ENCODE data around the gene GSK3A. TPM values are rescaled to one million over a fixed set of nuclear protein-coding genes. Genes with fewer than 3 reads are reported as not detected.
A peak's percentile ranks its signal among the peaks of the same experiment; 100 is the strongest.

Gene GSK3A
- total and polyA plus RNA-seq, 2 of the 4 experiments (the other 2 are of a cell fraction): 8.1 to 43.3 TPM

GRCh38 chr19:42284591-42285341 is 42.4 kb upstream of the GSK3A start (continued):
- no peak for TF ChIP-seq CEBPB (IDR thresholded peaks at IDR 0.05; ENCODE audit: low read depth, low read length)

- Histone ChIP-seq H4K91ac (ENCODE audit: insufficient read depth, low read depth, low read length) (no peak overlapping the region), H3K4ac (ENCODE audit: low read depth, low read length) (0 out of 2 replicates have a peak overlapping the region, but pooled peaks have one; percentile 7), H4K20me1 (ENCODE audit: insufficient read depth, low read length) (peaks cover 45% of the 10 kb centered on the region), H2AK9ac (replicated peaks; ENCODE audit: low read depth, low read length, poor library complexity) (peak overlapping the region; percentile 94), H2BK120ac (ENCODE audit: low read depth, low read length) (no peak overlapping the region), H3K4me3 (ENCODE audit: insufficient read depth, low read depth, low read length) (peak overlapping the region; percentile 89), H2BK15ac (ENCODE audit: low read depth, low read length) (no peak overlapping the region), H2AFZ (replicated peaks; ENCODE audit: low read length, poor library complexity) (peak overlapping the region; percentile 88), H3K27me3 (ENCODE audit: control insufficient read depth, insufficient read depth, low read length) (no peaks in the 10 kb centered on the region), H2BK20ac (ENCODE audit: low read depth, low read length) (no peak overlapping the region), H4K8ac (ENCODE audit: low read depth in 2 of 2, low read length in 2 of 2) (no peak overlapping the region), H3K9me3 (ENCODE audit: control insufficient read depth, insufficient read depth, low read length) (no peaks in the 10 kb centered on the region), H3K14ac (replicated peaks; ENCODE audit: low read depth, low read length) (no peak overlapping the region), H3K4me1 (ENCODE audit: control insufficient read depth, insufficient read depth, low read length) (peaks cover 45% of the 10 kb centered on the region), H2BK5ac (ENCODE audit: low read depth, low read length, poor library complexity, severe bottlenecking) (peak overlapping the region; percentile 93), H3K9me1 (ENCODE audit: insufficient read depth, low read length) (peaks cover 16% of the 10 kb centered on the region), H4K5ac (ENCODE audit: low read depth, low read length) (no peak overlapping the region), H3K9ac (ENCODE audit: low read depth, low read length) (peak overlapping the region; percentile 41), H3K79me1 (ENCODE audit: low read depth in 1 of 2, low read length in 2 of 2) (peaks cover 33 to 64% of the 10 kb centered on the region in 2 experiments), H3K27ac (ENCODE audit: insufficient read depth, low read length) (peak overlapping the region; percentile 73), H3K56ac (ENCODE audit: extremely low read depth, insufficient read depth, low read length) (no peak overlapping the region), H3K4me2 (ENCODE audit: low read depth, low read length) (no peak overlapping the region), H3K23ac (ENCODE audit: low read depth, low read length) (no peak overlapping the region), H3K18ac (ENCODE audit: low read depth, low read length) (no peak overlapping the region), H3K36me3 (ENCODE audit: control insufficient read depth, insufficient read depth, low read length) (peaks cover 22% of the 10 kb centered on the region), H2AK5ac (ENCODE audit: low read depth, low read length) (no peak overlapping the region)
- ChIA-PET CTCF (interaction anchor here (0.7 kb wide), 1 partner anchor 125 kb away, joined by 4 read pairs; no protein-coding TSS in a partner anchor), POLR2A (ENCODE audit: unreplicated experiment) (no interaction called here)
- TF ChIP-seq BHLHE40 (IDR thresholded peaks at IDR 0.05; ENCODE audit: low read depth, low read length): 0 out of 2 replicates have a peak, but pooled peaks have one; percentile 33
- TF ChIP-seq NFE2L2 (IDR thresholded peaks at IDR 0.05; ENCODE audit: low read depth, low read length): no peak
- peak; percentile 72; the same call in 1 of the 2 replicates for TF ChIP-seq USF2 (IDR thresholded peaks at IDR 0.05; ENCODE audit: low read depth, low read length)
- peak; percentile 65 for TF ChIP-seq POLR2A (IDR thresholded peaks at IDR 0.05; ENCODE audit: low read depth, low read length)
- TF ChIP-seq MAZ (IDR thresholded peaks at IDR 0.05; ENCODE audit: borderline replicate concordance, low read depth, low read length): peak; percentile 98
- no peak for TF ChIP-seq RFX5 (IDR thresholded peaks at IDR 0.05; ENCODE audit: low read depth, low read length)
- intact Hi-C loops (cut with micrococcal nuclease) (no loop called here), in situ Hi-C loops (cut with MboI; ENCODE audit: low sequenced_read_pairs) (no loop called here), dilution Hi-C loops (cut with HindIII; ENCODE audit: low sequenced_read_pairs, unreplicated experiment) (no loop called here)
- DNase-seq (peak; percentile 71), ATAC-seq (ENCODE audit: low read depth) (peak; percentile 64)
- no CpG with 5 or more reads among the region's 76 CpGs for WGBS, 2 experiments (ENCODE audit: extremely low coverage in 2 of 2, insufficient read length in 1 of 2)
- no TSS peak for BruUV-seq (replicated peaks)
These were observed 41.7 kb upstream of the GSK3A start for GRCh38 chr19:42284066-42284501.

Data from IMR-90 (cell line).